Islet precursor cell (in vitro differentiated cells): ENCODE data around the gene PTPRN2.
"Not testable (repeated sequence)": the region's sequence is repeated elsewhere in the genome, so short reads cannot be mapped to it uniquely, and the experiment has no call there.

ENCODE experiments used
- DNase-seq: peaks from one replicate; pipeline ENCODE4 v3.0.0-alpha.2; 2018

PTPRN2 gene

GRCh38 chr7:158053183-158053915 is 534.3 kb downstream of the PTPRN2 start:
- DNase-seq, result no peak

GRCh38 chr7:158052381-158053060 is 535.1 kb downstream of the PTPRN2 start:
- DNase-seq, result no peak

- DNase-seq, result no peak
These were observed 535.8 kb downstream of the PTPRN2 start for GRCh38 chr7:158051776-158052175.

- DNase-seq, result no peak
These were observed 536.5 kb downstream of the PTPRN2 start for GRCh38 chr7:158050978-158051651.

GRCh38 chr7:158050441-158050977 is 537.1 kb downstream of the PTPRN2 start:
- DNase-seq, result no peak

GRCh38 chr7:158049271-158049670 is 538.4 kb downstream of the PTPRN2 start:
- DNase-seq, result no peak

- no peak for DNase-seq
These were observed 539.1 kb downstream of the PTPRN2 start for GRCh38 chr7:158048569-158048968.

- DNase-seq, result no peak
These were observed 540.1 kb downstream of the PTPRN2 start for GRCh38 chr7:158047391-158048059.

GRCh38 chr7:158046246-158046645 is 541.4 kb downstream of the PTPRN2 start:
- not testable (repeated sequence) for DNase-seq

GRCh38 chr7:158044482-158044823 is 543.2 kb downstream of the PTPRN2 start:
- no peak for DNase-seq

GRCh38 chr7:158043551-158044481 is 543.8 kb downstream of the PTPRN2 start:
- DNase-seq, result no peak

- no peak for DNase-seq
These were observed 545.3 kb downstream of the PTPRN2 start for GRCh38 chr7:158042156-158042880.

GRCh38 chr7:158040199-158040598 is 547.4 kb downstream of the PTPRN2 start:
- no peak for DNase-seq

GRCh38 chr7:158039270-158039669 is 548.4 kb downstream of the PTPRN2 start:
- no peak for DNase-seq

- DNase-seq, result no peak
These were observed 550.4 kb downstream of the PTPRN2 start for GRCh38 chr7:158037211-158037610.

- DNase-seq, result no peak
These were observed 552.3 kb downstream of the PTPRN2 start for GRCh38 chr7:158035343-158035742.

- DNase-seq, result no peak
These were observed 553.1 kb downstream of the PTPRN2 start for GRCh38 chr7:158034571-158034970.

- not testable (repeated sequence) for DNase-seq
These were observed 553.7 kb downstream of the PTPRN2 start for GRCh38 chr7:158033925-158034324.

GRCh38 chr7:158033196-158033595 is 554.4 kb downstream of the PTPRN2 start:
- no peak for DNase-seq

GRCh38 chr7:158032561-158033115 is 555.0 kb downstream of the PTPRN2 start:
- DNase-seq, result no peak

- no peak for DNase-seq
These were observed 555.7 kb downstream of the PTPRN2 start for GRCh38 chr7:158031867-158032308.
